GM10266 (cell line): ENCODE data around the gene NONO.
"Not testable (repeated sequence)": the region's sequence is repeated elsewhere in the genome, so short reads cannot be mapped to it uniquely, and the experiment has no call there.

ENCODE experiments used
- DNase-seq: peaks from one replicate; pipeline ENCODE4 v3.0.0; 2012; ENCODE audit errors: extremely low spot score
- CTCF ChIP-seq: IDR thresholded peaks from 2 replicates; pipeline ENCODE4 v1.5.1; 2012; ENCODE audit warnings: mild to moderate bottlenecking, low read depth; ENCODE audit not compliant: control insufficient read depth, insufficient read depth; ENCODE audit errors: missing control alignments

Gene NONO

GRCh38 chrX:71256856-71257255 is 26.6 kb upstream of the NONO start:
- TF ChIP-seq CTCF: no peak
- no peak for DNase-seq

GRCh38 chrX:71268624-71269023 is 14.8 kb upstream of the NONO start:
- not testable (repeated sequence) for DNase-seq

- DNase-seq: no peak
- TF ChIP-seq CTCF: no peak
Measured at GRCh38 chrX:71269801-71270395, 13.5 kb upstream of the NONO start.

GRCh38 chrX:71272313-71272712 is 11.1 kb upstream of the NONO start:
- not testable (repeated sequence) for DNase-seq

GRCh38 chrX:71281300-71281699 is 2.1 kb upstream of the NONO start:
- DNase-seq: not testable (repeated sequence)

GRCh38 chrX:71282514-71283402 is 677 bp upstream of the NONO start:
- TF ChIP-seq CTCF: no peak
- DNase-seq: peak; percentile 12

- DNase-seq: no peak
- TF ChIP-seq CTCF: no peak
Measured at GRCh38 chrX:71285929-71286328, 2.5 kb downstream of the NONO start.

GRCh38 chrX:71291381-71291780 is 7.9 kb downstream of the NONO start:
- no peak for DNase-seq
- no peak for TF ChIP-seq CTCF
